Measurements from ENCODE around the gene LBP.
"Not testable (repeated sequence)": the region's sequence is repeated elsewhere in the genome, so short reads cannot be mapped to it uniquely, and the experiment has no call there.

LBP gene

GRCh38 chr20:38395751-38396395 is 49.6 kb downstream of the LBP start:
- DNase-seq (ENCODE audit: low read depth) = not testable (repeated sequence)

DNA sequence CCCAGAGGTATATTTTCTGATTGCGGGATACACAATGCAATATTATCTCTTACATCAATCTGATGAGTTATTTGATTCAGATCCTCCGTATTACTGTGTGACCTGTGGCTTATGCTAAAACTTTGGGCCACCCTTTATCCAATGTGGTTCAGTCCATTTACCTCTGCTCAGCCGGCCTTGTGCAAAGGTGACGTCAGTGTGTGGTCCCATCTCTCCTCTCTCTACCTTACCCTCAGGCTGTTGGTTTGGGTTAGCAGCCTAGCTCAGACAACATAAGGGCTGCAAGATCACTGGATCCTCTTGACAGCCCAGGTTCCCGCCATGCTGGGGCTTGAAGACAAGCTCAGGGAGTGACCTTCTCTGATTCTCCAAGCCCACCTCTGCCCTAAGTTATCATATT is 55.8 kb downstream of the LBP start:
- no peak for DNase-seq (ENCODE audit: low read depth)

DNA sequence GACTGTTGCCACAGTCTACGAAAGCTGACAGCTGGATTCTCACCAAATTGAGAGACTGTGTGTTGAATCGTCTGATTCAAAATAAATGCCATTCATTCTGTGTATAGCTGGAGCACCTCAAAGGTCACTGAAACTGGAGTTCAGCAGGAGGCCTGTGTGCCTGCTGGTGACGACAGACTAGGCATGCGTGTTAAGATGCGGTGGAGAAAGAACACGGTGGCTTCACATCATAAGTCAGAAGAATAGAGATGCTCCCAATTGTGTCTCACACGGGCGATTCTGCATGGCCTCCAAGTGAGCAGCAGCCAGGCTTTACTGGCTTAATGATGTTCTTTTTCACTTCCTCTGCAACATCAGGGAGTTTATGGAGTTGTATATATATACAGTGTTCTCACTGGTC is 56.5 kb downstream of the LBP start:
- DNase-seq (ENCODE audit: low read depth) = no peak

- DNase-seq (ENCODE audit: low read depth) = no peak
Measured at GRCh38 chr20:38404016-38404415, 57.7 kb downstream of the LBP start.

- DNase-seq (ENCODE audit: low read depth) = no peak
Measured at GRCh38 chr20:38405132-38405531, 58.9 kb downstream of the LBP start.

- DNase-seq (ENCODE audit: low read depth) = no peak
Measured at GRCh38 chr20:38406476-38406875, 60.2 kb downstream of the LBP start.

GRCh38 chr20:38407321-38407720 is 61.0 kb downstream of the LBP start:
- DNase-seq (ENCODE audit: low read depth) = no peak

- not testable (repeated sequence) for DNase-seq (ENCODE audit: low read depth)
Measured at GRCh38 chr20:38407822-38408221, 61.5 kb downstream of the LBP start.

- DNase-seq (ENCODE audit: low read depth) = no peak
Measured at GRCh38 chr20:38412877-38413577, 66.7 kb downstream of the LBP start.

- DNase-seq (ENCODE audit: low read depth) = no peak
Measured at GRCh38 chr20:38414769-38415450, 68.6 kb downstream of the LBP start.

DNA sequence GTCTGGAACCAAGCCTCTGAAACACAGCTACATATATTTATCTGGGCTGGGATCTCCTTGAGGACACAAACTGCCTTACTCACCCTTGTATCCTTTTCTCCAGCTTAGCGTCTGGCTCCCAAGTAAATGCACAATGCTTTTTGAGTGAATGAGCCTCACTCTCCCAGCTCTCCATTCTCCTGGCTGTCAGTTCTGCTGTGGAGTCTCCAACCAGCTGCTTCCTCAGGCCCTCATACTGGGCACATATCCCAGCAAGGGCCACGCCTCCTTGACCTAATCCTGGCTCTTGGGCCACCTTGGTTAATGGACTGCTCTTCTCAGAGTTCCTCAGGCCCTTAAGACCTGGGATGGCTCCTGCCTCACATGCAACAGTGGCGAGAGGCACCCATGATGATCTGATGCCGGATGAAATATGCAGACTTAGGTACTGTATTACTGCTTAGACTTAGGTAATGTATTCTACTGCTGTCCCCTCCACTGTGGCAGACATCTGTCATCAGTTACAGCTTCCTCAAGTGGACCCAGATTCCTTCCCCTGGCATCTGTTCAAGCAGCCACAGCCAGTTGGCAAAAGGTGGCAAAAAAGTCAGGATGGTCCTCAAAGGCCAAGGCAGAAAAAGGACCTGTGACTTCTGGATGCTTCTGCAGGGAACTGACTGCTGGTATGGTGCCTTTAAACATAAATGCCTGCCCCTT is 72.4 kb downstream of the LBP start:
- no peak for DNase-seq (ENCODE audit: low read depth)

GRCh38 chr20:38420388-38421085 is 74.3 kb downstream of the LBP start:
- DNase-seq (ENCODE audit: low read depth) = no peak

- no peak for DNase-seq (ENCODE audit: low read depth)
Measured at GRCh38 chr20:38421915-38422314, 75.6 kb downstream of the LBP start.

DNA sequence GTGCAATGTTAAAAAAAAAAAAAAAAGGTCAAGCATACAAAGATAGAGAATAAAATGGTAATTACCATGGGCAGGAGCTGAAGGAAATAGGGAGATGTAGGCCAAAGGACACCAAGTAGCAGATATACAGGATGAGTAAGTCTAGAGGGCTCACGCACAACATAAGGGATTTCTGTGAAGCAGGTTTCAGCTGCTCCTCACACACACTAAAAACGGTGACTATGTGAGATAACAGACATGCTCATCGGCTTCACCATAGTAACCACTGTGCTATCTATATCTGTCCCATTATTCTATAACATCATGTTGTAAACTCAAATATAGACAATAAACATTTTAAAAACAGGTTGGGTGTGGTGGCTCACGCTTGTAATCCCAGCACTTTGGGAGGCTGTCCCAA is 77.3 kb downstream of the LBP start:
- no peak for DNase-seq (ENCODE audit: low read depth)

DNA sequence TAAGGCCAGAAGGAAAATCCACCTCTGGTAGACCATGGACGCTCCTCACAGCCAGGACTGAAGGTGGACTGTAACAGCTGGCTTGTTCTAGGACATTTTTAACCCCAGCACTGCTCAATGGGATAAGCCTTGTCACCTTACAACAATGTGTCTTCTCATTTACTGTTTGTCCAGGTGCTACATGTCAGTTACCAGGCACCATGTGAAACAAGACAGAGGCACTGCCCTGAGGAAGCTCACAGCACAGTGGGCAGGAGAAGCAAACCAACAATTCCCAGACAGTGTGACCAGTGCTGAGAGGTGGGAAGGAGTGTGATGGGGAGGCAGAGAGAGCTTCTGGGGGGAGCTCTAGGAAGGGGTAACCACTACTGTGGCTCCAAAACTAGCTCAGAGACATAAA is 78.1 kb downstream of the LBP start:
- no peak for DNase-seq (ENCODE audit: low read depth)

GRCh38 chr20:38426006-38426897 is 80.0 kb downstream of the LBP start:
- DNase-seq (ENCODE audit: low read depth) = peak; percentile 37
